Measurements from ENCODE around the gene EEPD1. TPM values are rescaled to one million over a fixed set of nuclear protein-coding genes. Genes with fewer than 3 reads are reported as not detected.

Gene EEPD1
- total RNA-seq, 1 experiment from 2014 or later, result 5.0 TPM

GRCh38 chr7:36236073-36236472, 83.0 kb downstream of the EEPD1 start:
- TF ChIP-seq CTCF (conservative IDR thresholded peaks at IDR 0.05), result no peak
- Histone ChIP-seq H2BK15ac (ENCODE audit: low read depth, low read length) (no peak overlapping the region), H3K14ac (ENCODE audit: insufficient read depth, low read length) (no peak overlapping the region), H2BK5ac (ENCODE audit: insufficient read length, low read length) (no peak overlapping the region), H3K9me3 (ENCODE audit: control insufficient read depth, low read depth, low read length) (no peaks in the 10 kb centered on the region), H3K27ac (ENCODE audit: insufficient read length, low read depth, low read length) (no peak overlapping the region), H4K20me1 (ENCODE audit: control insufficient read depth, insufficient read depth, insufficient read length) (no peaks in the 10 kb centered on the region), H3K4ac (ENCODE audit: low read depth, low read length) (no peak overlapping the region), H3K56ac (ENCODE audit: insufficient read length, low read depth, low read length) (no peak overlapping the region), H4K8ac (replicated peaks; ENCODE audit: insufficient read length, low read depth, low read length) (no peak overlapping the region), H4K5ac (ENCODE audit: insufficient read length, low read depth, low read length) (no peak overlapping the region), H3K4me2 (ENCODE audit: insufficient read depth, insufficient read length, low read length) (no peak overlapping the region), H4K91ac (ENCODE audit: insufficient read length, low read depth, low read length) (no peak overlapping the region), H2BK120ac (ENCODE audit: low read depth, low read length, poor library complexity, severe bottlenecking) (no peak overlapping the region), H3K18ac (ENCODE audit: insufficient read length, low read depth, low read length) (no peak overlapping the region), H3K79me1 (ENCODE audit: insufficient read depth, low read depth, low read length, poor library complexity, severe bottlenecking) (no peaks in the 10 kb centered on the region), H2AK5ac (ENCODE audit: insufficient read length, low read length) (no peak overlapping the region), H2BK20ac (ENCODE audit: low read depth, low read length, poor library complexity, severe bottlenecking) (no peak overlapping the region), H3K23me2 (ENCODE audit: insufficient read length, low read depth, low read length, poor library complexity, severe bottlenecking) (no peaks in the 10 kb centered on the region), H2AFZ (ENCODE audit: low read length) (no peak overlapping the region), H3K4me1 (ENCODE audit: insufficient read depth, low read length) (no peaks in the 10 kb centered on the region), H3K23ac (ENCODE audit: insufficient read length, low read depth, low read length) (no peak overlapping the region), H3T11ph (ENCODE audit: low read length) (no peak overlapping the region), H3K79me2 (ENCODE audit: insufficient read depth, low read length) (no peaks in the 10 kb centered on the region), H3K9ac (ENCODE audit: extremely low read depth, insufficient read length, low read length) (no peak overlapping the region), H2BK12ac (ENCODE audit: insufficient read length, low read depth, low read length) (no peak overlapping the region), H3K27me3 (ENCODE audit: insufficient read depth, low read length) (no peaks in the 10 kb centered on the region)
- peaks cover 11 to 19% (median 12%) of the 10 kb centered on the region in 3 experiments for H3K36me3 Mint-ChIP-seq (ENCODE audit: insufficient read depth in 1 of 3, low read depth in 3 of 3)
- no peaks in the 10 kb centered on the region for H3K27me3 Mint-ChIP-seq (ENCODE audit: low read depth)
- peak; percentile 70 for DNase-seq
- H3K4me1 Mint-ChIP-seq, result peaks cover 13 to 17% of the 10 kb centered on the region in 2 experiments
- peaks cover 7 to 10% of the 10 kb centered on the region in 2 experiments; a peak in 3 of 5 replicates for H3K9me3 Mint-ChIP-seq
- no CpG with 5 or more reads among the region's 39 CpGs for WGBS (ENCODE audit: extremely low coverage, insufficient read length, low lambda C conversion rate)
- H3K4me3 Mint-ChIP-seq, result no peak overlapping the region
- H3K27ac Mint-ChIP-seq, result no peak overlapping the region; a peak in 1 of 7 replicates

Measured in H9 (cell line).